A549 (cell line): ENCODE measurements around the gene LHX4. TPM values are rescaled to one million over a fixed set of nuclear protein-coding genes. Genes with fewer than 3 reads are reported as not detected.

Source experiments
- ATAC-seq, 2 experiments: fragments of 200-7000 bp in 1 of 2; fragments of >200 bp in 1 of 2; cut with Nextera tagmentation in 1 of 2; cut with Tn5 transposase in 1 of 2; 3 replicates each; pipeline versions ENCODE4 v1.8.0 to v1.9.1; 2018 to 2020; ENCODE audit warnings: mild to moderate bottlenecking in 1 of 2, moderate library complexity in 1 of 2
- CTCF ChIA-PET: fragments of 300-600 bp; sonication (Branson Sonifier 250); formaldehyde crosslinking; extraction: SDS; loops from one replicate; lab custom pipeline; 2021; ENCODE audit warnings: antibody characterized with exemption, inconsistent platforms; lab: Yijun Ruan, JAX
- POLR2A ChIA-PET: fragments of 350-600 bp; formaldehyde crosslinking; extraction: SDS; loops from one replicate; lab custom pipeline; 2021; ENCODE audit warnings: antibody characterized with exemption, inconsistent platforms; lab: Yijun Ruan, JAX
- DNase-seq, 2 experiments: peaks; one replicate each; pipeline versions ENCODE4 v3.0.0 to v3.0.0-alpha.2; 2011 to 2016; ENCODE audit warnings: low read depth in 1 of 2, low spot score in 1 of 2
- FAIRE-seq: peaks from 2 replicates; lab custom pipeline; 2011; peaks lifted over from hg19 to GRCh38; lab: Jason Lieb, UNC
- H3K27ac ChIP-seq, 2 experiments: fragments of >200 bp; sonication (Bioruptor Twin); formaldehyde crosslinking; 3 replicates each; pipeline ENCODE4 v1.5.1; 2016 to 2017
- H3K4me1 ChIP-seq: fragments of >200 bp; sonication (Bioruptor Twin); formaldehyde crosslinking; 3 replicates; pipeline ENCODE4 v1.6.1; 2016
- H3K4me2 ChIP-seq: fragments of >200 bp; sonication (Bioruptor Twin); formaldehyde crosslinking; 3 replicates; pipeline ENCODE4 v1.6.1; 2016
- H3K4me3 ChIP-seq: fragments of >200 bp; sonication (Bioruptor Twin); formaldehyde crosslinking; 3 replicates; pipeline ENCODE4 v1.5.1; 2016
- H3K9me3 ChIP-seq: fragments of >200 bp; sonication (Bioruptor Twin); formaldehyde crosslinking; 3 replicates; pipeline ENCODE4 v1.6.1; 2016
- BHLHE40 ChIP-seq: IDR thresholded peaks from 2 replicates; pipeline ENCODE4 v1.6.1; 2012; ENCODE audit warnings: low read depth, low read length, inconsistent platforms
- CHD2 ChIP-seq: fragments of 150-350 bp; IDR thresholded peaks from 2 replicates; pipeline ENCODE4 v1.6.1; 2014; ENCODE audit warnings: low read length; ENCODE audit not compliant: partially characterized antibody
- CHD4 ChIP-seq: fragments of 200-600 bp; sonication (generic); IDR thresholded peaks from 2 replicates; pipeline ENCODE4 v1.6.1; 2016; ENCODE audit warnings: antibody characterized with exemption, mild to moderate bottlenecking, borderline replicate concordance
- CTCF ChIP-seq: fragments of >200 bp; sonication (Bioruptor Twin); formaldehyde crosslinking; IDR thresholded peaks from 3 replicates; pipeline ENCODE4 v1.5.1; 2016
- EHF ChIP-seq: fragments of 250-450 bp; sonication (Bioruptor Pico); IDR thresholded peaks from 2 replicates; pipeline ENCODE4 v1.5.0; 2020; ENCODE audit warnings: mild to moderate bottlenecking
- ESRRA ChIP-seq: fragments of 150-350 bp; IDR thresholded peaks from 2 replicates; pipeline ENCODE4 v1.6.1; 2014; ENCODE audit warnings: mild to moderate bottlenecking, low read length, borderline replicate concordance
- FOSB ChIP-seq: fragments of 250-450 bp; sonication (Bioruptor Pico); IDR thresholded peaks from 2 replicates; pipeline ENCODE4 v1.5.0; 2020; ENCODE audit warnings: mild to moderate bottlenecking, moderate library complexity
- FOSL2 ChIP-seq, 2 experiments: fragments of 450-650 bp in 1 of 2; fragments of >200 bp in 1 of 2; sonication (Bioruptor Twin) in 1 of 2; formaldehyde crosslinking; IDR thresholded peaks; 2 replicates each; pipeline versions ENCODE4 v1.5.0 to v1.6.1; 2016 to 2020; ENCODE audit warnings: mild to moderate bottlenecking in 1 of 2, moderate library complexity in 1 of 2
- FOXS1 ChIP-seq: fragments of 250-450 bp; sonication (Bioruptor Pico); IDR thresholded peaks from 2 replicates; pipeline ENCODE4 v1.5.0; 2020; ENCODE audit warnings: mild to moderate bottlenecking, moderate library complexity
- HEYL ChIP-seq: fragments of 250-450 bp; sonication (Bioruptor Pico); IDR thresholded peaks from 2 replicates; pipeline ENCODE4 v1.8.0; 2021; ENCODE audit warnings: mild to moderate bottlenecking, moderate library complexity
- JUN ChIP-seq, 2 experiments: fragments of >200 bp; sonication (Bioruptor Twin); formaldehyde crosslinking; IDR thresholded peaks; 2 replicates in 1 of 2; 3 replicates in 1 of 2; pipeline ENCODE4 v1.6.1; 2016 to 2017
- JUNB ChIP-seq: fragments of >200 bp; sonication (Bioruptor Twin); formaldehyde crosslinking; IDR thresholded peaks from 2 replicates; pipeline ENCODE4 v1.6.1; 2016
- KDM1A ChIP-seq: fragments of 200-600 bp; sonication (generic); IDR thresholded peaks from 2 replicates; pipeline ENCODE4 v1.6.1; 2016; ENCODE audit warnings: low read depth, mild to moderate bottlenecking
- KDM5A ChIP-seq: fragments of 200-600 bp; sonication (generic); IDR thresholded peaks from 2 replicates; pipeline ENCODE4 v1.6.1; 2016; ENCODE audit warnings: antibody characterized with exemption, mild to moderate bottlenecking
- MAX ChIP-seq: IDR thresholded peaks from 2 replicates; pipeline ENCODE4 v1.6.1; 2012
- MYC ChIP-seq: IDR thresholded peaks from 2 replicates; pipeline ENCODE4 v1.6.1; 2012; ENCODE audit warnings: mild to moderate bottlenecking, inconsistent platforms, low read length, improper control_type of control experiment, borderline replicate concordance
- PHF8 ChIP-seq: fragments of 200-600 bp; sonication (generic); IDR thresholded peaks from 2 replicates; pipeline ENCODE4 v1.6.1; 2016; ENCODE audit warnings: low read depth, mild to moderate bottlenecking, antibody characterized with exemption, moderate library complexity, borderline replicate concordance
- POLR2A ChIP-seq: IDR thresholded peaks from 2 replicates; pipeline ENCODE4 v1.6.1; 2012; ENCODE audit warnings: mild to moderate bottlenecking, low read length
- POLR2AphosphoS2 ChIP-seq: conservative IDR thresholded peaks from 2 replicates; pipeline ENCODE4 v1.6.1; 2012; ENCODE audit warnings: low read length, improper control_type of control experiment, inconsistent platforms
- SMC3 ChIP-seq: fragments of >200 bp; sonication (Bioruptor Twin); formaldehyde crosslinking; IDR thresholded peaks from 3 replicates; pipeline ENCODE4 v1.6.1; 2018; ENCODE audit warnings: inconsistent platforms
- SREBF2 ChIP-seq: fragments of 450-650 bp; IDR thresholded peaks from 2 replicates; pipeline ENCODE4 v1.6.1; 2014; ENCODE audit warnings: mild to moderate bottlenecking, moderate library complexity
- TFCP2L1 ChIP-seq: fragments of 250-450 bp; sonication (Bioruptor Pico); IDR thresholded peaks from 2 replicates; pipeline ENCODE4 v1.5.0; 2021; ENCODE audit warnings: mild to moderate bottlenecking
- ZFP36 ChIP-seq: fragments of 450-650 bp; IDR thresholded peaks from 2 replicates; pipeline ENCODE4 v1.6.1; 2014; ENCODE audit warnings: borderline replicate concordance; ENCODE audit not compliant: partially characterized antibody
- ZNF302 ChIP-seq: fragments of 250-450 bp; sonication (Bioruptor Pico); IDR thresholded peaks from 2 replicates; pipeline ENCODE4 v1.9.0; 2021; ENCODE audit warnings: inconsistent platforms, mild to moderate bottlenecking, moderate library complexity
- WGBS: methylation state at CpG from one replicate; pipeline ENCODE4 v1.1.6; 2017; ENCODE audit errors: missing lambda C conversion rate; 5-methylcytosine and 5-hydroxymethylcytosine counted together
- polyA plus RNA-seq, 4 experiments: library from polyadenylated mRNA; depleted of rRNA in 3 of 4; stranded (reverse); fragments of >200 nt; fragmentation: RNase III in 1 of 4; extraction: RNeasy Plus Mini Kit Qiagen cat#74134 plus additional on column Dnase treatment in 1 of 4; gene quantifications; 2 replicates in 3 of 4; 3 replicates in 1 of 4; pipeline ENCODE4 v1.2.3, GENCODE V29; 2011 to 2017
- TF ChIP-seq, protein P1 (sequence below): fragments of 450-650 bp; IDR thresholded peaks from 2 replicates; pipeline ENCODE4 v1.6.1; 2014; ENCODE audit warnings: antibody characterized with exemption
- TF ChIP-seq, protein P2 (sequence below): fragments of 250-450 bp; sonication (Bioruptor Pico); IDR thresholded peaks from 2 replicates; pipeline ENCODE4 v1.5.0; 2021; ENCODE audit warnings: mild to moderate bottlenecking, moderate library complexity, borderline replicate concordance

Gene LHX4
- polyA plus RNA-seq, 2 of the 4 experiments (the other 2 are of a cell fraction) = 0.62 to 0.80 TPM

GRCh38 chr1:180267211-180267561 lies 37.1 kb downstream of the LHX4 start:
- Histone ChIP-seq H3K4me1 (peaks cover 15% of the 10 kb centered on the region; the same call in 2 of the 3 replicates), H3K4me3 (no peak overlapping the region), H3K4me2 (no peak overlapping the region), H3K9me3 (no peaks in the 10 kb centered on the region), H3K27ac (no peak overlapping the region)
- ATAC-seq = no peak
- CTCF ChIA-PET = interaction anchor here (0.6 to 2.6 kb wide), 4 partner anchors 9 to 176 kb away, joined by 3 to 12 read pairs (median 6); no protein-coding TSS in a partner anchor
- no peak for FAIRE-seq
- TF ChIP-seq CTCF (no peak), KDM5A (no peak), CHD2 (no peak), ESRRA (no peak), HEYL (CRISPR knock-in tag) (no peak), POLR2A (no peak), SMC3 (no peak), BHLHE40 (no peak), MYC (no peak)
- TF ChIP-seq, protein P1, sequence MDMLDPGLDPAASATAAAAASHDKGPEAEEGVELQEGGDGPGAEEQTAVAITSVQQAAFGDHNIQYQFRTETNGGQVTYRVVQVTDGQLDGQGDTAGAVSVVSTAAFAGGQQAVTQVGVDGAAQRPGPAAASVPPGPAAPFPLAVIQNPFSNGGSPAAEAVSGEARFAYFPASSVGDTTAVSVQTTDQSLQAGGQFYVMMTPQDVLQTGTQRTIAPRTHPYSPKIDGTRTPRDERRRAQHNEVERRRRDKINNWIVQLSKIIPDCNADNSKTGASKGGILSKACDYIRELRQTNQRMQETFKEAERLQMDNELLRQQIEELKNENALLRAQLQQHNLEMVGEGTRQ = no peak
- POLR2A ChIA-PET = no interaction called here
- DNase-seq = no peak
- 90% methylated on average over 8 of the region's 12 CpGs for WGBS

DNA sequence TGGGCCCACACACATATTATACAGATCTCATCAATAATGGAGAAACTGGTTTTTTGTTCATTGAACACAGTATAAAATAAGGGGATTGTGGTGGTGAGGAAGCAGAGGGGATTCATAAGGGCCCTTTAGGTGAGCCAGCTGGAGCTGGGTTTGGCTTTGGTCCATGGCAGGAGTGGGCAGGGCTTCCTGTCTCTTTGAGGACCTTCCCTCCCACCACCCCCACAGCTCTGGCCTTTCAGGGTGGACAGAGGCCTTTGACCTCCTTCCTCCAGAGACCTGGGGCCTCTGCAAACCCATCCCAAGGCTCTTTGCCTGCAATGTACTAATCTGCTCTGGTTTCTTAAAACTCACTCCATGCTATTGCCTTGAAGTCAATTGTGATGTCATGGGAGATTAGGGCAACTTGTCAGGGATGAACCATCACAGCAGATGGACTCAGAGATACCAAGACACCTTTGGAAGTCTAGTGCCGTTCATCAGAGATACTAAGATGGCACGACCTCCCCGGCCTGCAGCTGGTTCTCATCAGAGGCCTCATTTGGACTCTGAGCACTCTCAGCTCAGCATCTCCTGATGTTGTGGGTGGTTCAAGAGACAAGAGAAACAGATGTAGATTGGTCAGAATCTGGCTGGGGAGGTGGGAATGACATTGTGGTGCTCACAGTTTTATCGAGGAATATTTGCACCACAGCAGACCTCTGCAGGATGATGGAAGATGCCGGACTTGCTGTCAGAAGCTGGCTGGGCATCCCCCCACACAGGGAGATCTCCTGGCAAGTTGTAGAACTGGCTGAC lies 37.9 kb downstream of the LHX4 start:
- ChIA-PET POLR2A (no interaction called here), CTCF (interaction anchor here (0.9 to 2.6 kb wide), 4 partner anchors 10 to 80 kb away, joined by 3 to 12 read pairs (median 6); no protein-coding TSS in a partner anchor)
- FAIRE-seq (no peak), DNase-seq (no peak), ATAC-seq (no peak)
- Histone ChIP-seq H3K4me1 (peaks cover 15% of the 10 kb centered on the region; the same call in 2 of the 3 replicates), H3K27ac (no peak overlapping the region), H3K9me3 (no peaks in the 10 kb centered on the region), H3K4me2 (no peak overlapping the region), H3K4me3 (no peak overlapping the region)
- WGBS = 87% methylated on average over 5 of the region's 5 CpGs
- TF ChIP-seq ZNF302 = no peak
- no peak for TF ChIP-seq ZFP36
- no peak for TF ChIP-seq MYC
- no peak for TF ChIP-seq FOXS1 (CRISPR knock-in tag)
- no peak for TF ChIP-seq FOSL2 (IDR thresholded peaks at IDR 0.05)
- no peak for TF ChIP-seq FOSL2 (CRISPR knock-in tag; IDR thresholded peaks at IDR 0.05)
- TF ChIP-seq JUNB = no peak
- no peak for TF ChIP-seq PHF8
- TF ChIP-seq SREBF2 = no peak

DNA sequence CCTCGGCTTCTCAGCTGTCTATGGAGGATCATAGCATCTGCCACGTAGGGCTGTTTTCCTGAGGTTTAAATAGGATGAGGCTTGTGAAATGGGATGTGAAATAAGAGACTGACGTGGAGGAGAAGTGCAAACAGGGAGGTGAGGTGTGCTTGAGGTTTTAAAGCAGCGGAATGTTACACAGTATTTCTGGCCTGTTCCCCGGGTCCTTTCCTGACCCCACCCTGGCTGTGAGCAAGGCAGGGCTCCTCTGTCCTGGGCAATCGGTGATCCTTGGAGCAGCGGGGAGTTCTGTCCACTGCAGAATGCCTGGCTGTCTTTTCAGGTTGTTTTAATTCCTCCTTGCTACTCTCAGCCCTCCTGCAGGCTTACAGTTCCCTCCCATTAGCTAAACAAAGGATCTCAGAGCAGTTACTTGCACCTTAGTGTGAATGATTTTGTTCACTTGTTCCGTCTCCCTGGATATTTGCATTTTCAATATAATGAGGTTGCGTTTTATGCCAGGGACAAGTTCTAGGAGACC lies 38.6 kb downstream of the LHX4 start:
- no peak for FAIRE-seq
- no peak overlapping the region for H3K4me2 ChIP-seq
- DNase-seq = no peak
- peaks cover 15% of the 10 kb centered on the region; the same call in 2 of the 3 replicates for H3K4me1 ChIP-seq
- TF ChIP-seq POLR2AphosphoS2 (no peak), KDM1A (no peak), SREBF2 (no peak), MAX (no peak), BHLHE40 (no peak), JUN (IDR thresholded peaks at IDR 0.05) (no peak), KDM5A (no peak), TFCP2L1 (CRISPR knock-in tag) (no peak), POLR2A (no peak), ZNF302 (no peak), CHD4 (no peak), FOSB (CRISPR knock-in tag) (no peak), PHF8 (no peak), EHF (CRISPR knock-in tag) (no peak), FOXS1 (CRISPR knock-in tag) (no peak)
- TF ChIP-seq, protein P2, sequence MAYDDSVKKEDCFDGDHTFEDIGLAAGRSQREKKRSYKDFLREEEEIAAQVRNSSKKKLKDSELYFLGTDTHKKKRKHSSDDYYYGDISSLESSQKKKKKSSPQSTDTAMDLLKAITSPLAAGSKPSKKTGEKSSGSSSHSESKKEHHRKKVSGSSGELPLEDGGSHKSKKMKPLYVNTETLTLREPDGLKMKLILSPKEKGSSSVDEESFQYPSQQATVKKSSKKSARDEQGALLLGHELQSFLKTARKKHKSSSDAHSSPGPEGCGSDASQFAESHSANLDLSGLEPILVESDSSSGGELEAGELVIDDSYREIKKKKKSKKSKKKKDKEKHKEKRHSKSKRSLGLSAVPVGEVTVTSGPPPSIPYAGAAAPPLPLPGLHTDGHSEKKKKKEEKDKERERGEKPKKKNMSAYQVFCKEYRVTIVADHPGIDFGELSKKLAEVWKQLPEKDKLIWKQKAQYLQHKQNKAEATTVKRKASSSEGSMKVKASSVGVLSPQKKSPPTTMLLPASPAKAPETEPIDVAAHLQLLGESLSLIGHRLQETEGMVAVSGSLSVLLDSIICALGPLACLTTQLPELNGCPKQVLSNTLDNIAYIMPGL (CRISPR knock-in tag) = no peak
- POLR2A ChIA-PET = no interaction called here
- no peak overlapping the region for H3K27ac ChIP-seq
- no peak for ATAC-seq
- H3K4me3 ChIP-seq = no peak overlapping the region
- CTCF ChIA-PET = interaction anchor here (1.1 to 2.6 kb wide), 3 partner anchors 9 to 80 kb away, joined by 3 to 12 read pairs (median 9); no protein-coding TSS in a partner anchor
- H3K9me3 ChIP-seq = no peaks in the 10 kb centered on the region
- 84% methylated on average over 9 of the region's 9 CpGs for WGBS
